ENCODE measurements around the gene ST3GAL3. TPM values are rescaled to one million over a fixed set of nuclear protein-coding genes. Genes with fewer than 3 reads are reported as not detected.

ST3GAL3 gene
- total and polyA plus RNA-seq, 2 of the 13 experiments (the other 11 are each of a cell fraction or from before 2014, with no cell fraction given): 5.1 to 8.1 TPM

DNA sequence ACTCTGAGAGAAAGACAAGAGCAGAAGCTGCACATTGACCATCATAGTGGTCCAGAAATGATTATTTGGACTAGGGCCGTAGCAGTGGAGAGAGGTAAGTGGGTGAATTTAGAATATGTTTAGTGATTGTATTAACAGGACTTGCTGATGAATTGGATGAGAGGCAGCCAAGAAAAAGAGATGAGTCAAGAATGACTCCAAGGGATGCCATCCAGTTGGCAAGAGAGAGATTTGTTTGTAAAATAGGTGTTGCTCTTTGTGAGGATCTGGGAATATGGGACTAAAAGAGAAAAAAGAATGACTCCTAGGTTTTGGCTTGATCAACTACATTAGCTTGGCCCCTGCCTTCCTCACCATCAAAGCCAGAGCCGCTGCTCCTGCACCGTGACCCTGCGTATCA lies 172.1 kb downstream of the ST3GAL3 start:
- Histone ChIP-seq H4K20me1 (ENCODE audit: insufficient read depth, low read length) (no peaks in the 10 kb centered on the region), H3K27ac (ENCODE audit: extremely low read length, insufficient read depth, low read length) (no peak overlapping the region), H3K9me3 (ENCODE audit: low read length) (no peaks in the 10 kb centered on the region), H3K4me1 (ENCODE audit: insufficient read depth, low read length) (no peaks in the 10 kb centered on the region; the same call in 1 of the 2 replicates), H2AFZ (ENCODE audit: low read length) (no peak overlapping the region), H3K36me3 (replicated peaks in 1 of 2; ENCODE audit: control insufficient read depth in 1 of 2, insufficient read depth in 2 of 2, low read length in 2 of 2) (peaks cover 0 to 2% of the 10 kb centered on the region in 2 experiments; a peak in 1 of 5 replicates), H3K4me2 (ENCODE audit: low read depth, low read length) (no peak overlapping the region), H3K27me3 (ENCODE audit: control insufficient read depth in 1 of 2, insufficient read depth in 2 of 2, low read length in 2 of 2) (no peaks in the 10 kb centered on the region), H3K79me2 (ENCODE audit: insufficient read depth, low read length) (no peaks in the 10 kb centered on the region), H3K4me3 (replicated peaks in 1 of 3; ENCODE audit: insufficient read depth in 1 of 3, low read depth in 2 of 3, low read length in 3 of 3) (no peak overlapping the region), H3K9ac (ENCODE audit: insufficient read depth, low read depth, low read length) (no peak overlapping the region)
- ChIA-PET POLR2A (no interaction called here), CTCF (ENCODE audit: low intra/inter-chr PET ratio, low total read pairs) (no interaction called here)
- in situ Hi-C loops (cut with HindIII; ENCODE audit: extremely low pct_ligation_motif_present, low pct_unique_long_range_greater_than_20kb): no loop called here
- 98% methylated on average over 4 of the region's 4 CpGs for WGBS (ENCODE audit: low lambda C conversion rate)
- FAIRE-seq (no peak), ATAC-seq (no peak), DNase-seq (ENCODE audit: low spot score) (no peak)
- no TSS peak for BruUV-seq (replicated peaks)
- intact Hi-C loops (cut with micrococcal nuclease; ENCODE audit: unreplicated experiment): no loop called here
- TF ChIP-seq, protein P1, sequence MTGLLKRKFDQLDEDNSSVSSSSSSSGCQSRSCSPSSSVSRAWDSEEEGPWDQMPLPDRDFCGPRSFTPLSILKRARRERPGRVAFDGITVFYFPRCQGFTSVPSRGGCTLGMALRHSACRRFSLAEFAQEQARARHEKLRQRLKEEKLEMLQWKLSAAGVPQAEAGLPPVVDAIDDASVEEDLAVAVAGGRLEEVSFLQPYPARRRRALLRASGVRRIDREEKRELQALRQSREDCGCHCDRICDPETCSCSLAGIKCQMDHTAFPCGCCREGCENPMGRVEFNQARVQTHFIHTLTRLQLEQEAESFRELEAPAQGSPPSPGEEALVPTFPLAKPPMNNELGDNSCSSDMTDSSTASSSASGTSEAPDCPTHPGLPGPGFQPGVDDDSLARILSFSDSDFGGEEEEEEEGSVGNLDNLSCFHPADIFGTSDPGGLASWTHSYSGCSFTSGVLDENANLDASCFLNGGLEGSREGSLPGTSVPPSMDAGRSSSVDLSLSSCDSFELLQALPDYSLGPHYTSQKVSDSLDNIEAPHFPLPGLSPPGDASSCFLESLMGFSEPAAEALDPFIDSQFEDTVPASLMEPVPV (CRISPR knock-in tag; IDR thresholded peaks at IDR 0.05): no peak
- TF ChIP-seq, protein P2, sequence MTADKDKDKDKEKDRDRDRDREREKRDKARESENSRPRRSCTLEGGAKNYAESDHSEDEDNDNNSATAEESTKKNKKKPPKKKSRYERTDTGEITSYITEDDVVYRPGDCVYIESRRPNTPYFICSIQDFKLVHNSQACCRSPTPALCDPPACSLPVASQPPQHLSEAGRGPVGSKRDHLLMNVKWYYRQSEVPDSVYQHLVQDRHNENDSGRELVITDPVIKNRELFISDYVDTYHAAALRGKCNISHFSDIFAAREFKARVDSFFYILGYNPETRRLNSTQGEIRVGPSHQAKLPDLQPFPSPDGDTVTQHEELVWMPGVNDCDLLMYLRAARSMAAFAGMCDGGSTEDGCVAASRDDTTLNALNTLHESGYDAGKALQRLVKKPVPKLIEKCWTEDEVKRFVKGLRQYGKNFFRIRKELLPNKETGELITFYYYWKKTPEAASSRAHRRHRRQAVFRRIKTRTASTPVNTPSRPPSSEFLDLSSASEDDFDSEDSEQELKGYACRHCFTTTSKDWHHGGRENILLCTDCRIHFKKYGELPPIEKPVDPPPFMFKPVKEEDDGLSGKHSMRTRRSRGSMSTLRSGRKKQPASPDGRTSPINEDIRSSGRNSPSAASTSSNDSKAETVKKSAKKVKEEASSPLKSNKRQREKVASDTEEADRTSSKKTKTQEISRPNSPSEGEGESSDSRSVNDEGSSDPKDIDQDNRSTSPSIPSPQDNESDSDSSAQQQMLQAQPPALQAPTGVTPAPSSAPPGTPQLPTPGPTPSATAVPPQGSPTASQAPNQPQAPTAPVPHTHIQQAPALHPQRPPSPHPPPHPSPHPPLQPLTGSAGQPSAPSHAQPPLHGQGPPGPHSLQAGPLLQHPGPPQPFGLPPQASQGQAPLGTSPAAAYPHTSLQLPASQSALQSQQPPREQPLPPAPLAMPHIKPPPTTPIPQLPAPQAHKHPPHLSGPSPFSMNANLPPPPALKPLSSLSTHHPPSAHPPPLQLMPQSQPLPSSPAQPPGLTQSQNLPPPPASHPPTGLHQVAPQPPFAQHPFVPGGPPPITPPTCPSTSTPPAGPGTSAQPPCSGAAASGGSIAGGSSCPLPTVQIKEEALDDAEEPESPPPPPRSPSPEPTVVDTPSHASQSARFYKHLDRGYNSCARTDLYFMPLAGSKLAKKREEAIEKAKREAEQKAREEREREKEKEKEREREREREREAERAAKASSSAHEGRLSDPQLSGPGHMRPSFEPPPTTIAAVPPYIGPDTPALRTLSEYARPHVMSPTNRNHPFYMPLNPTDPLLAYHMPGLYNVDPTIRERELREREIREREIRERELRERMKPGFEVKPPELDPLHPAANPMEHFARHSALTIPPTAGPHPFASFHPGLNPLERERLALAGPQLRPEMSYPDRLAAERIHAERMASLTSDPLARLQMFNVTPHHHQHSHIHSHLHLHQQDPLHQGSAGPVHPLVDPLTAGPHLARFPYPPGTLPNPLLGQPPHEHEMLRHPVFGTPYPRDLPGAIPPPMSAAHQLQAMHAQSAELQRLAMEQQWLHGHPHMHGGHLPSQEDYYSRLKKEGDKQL (CRISPR knock-in tag; IDR thresholded peaks at IDR 0.05; ENCODE audit: low read depth): no peak
- TF ChIP-seq TEAD2 (CRISPR knock-in tag; IDR thresholded peaks at IDR 0.05) (no peak), ZNF549 (CRISPR knock-in tag; IDR thresholded peaks at IDR 0.05) (no peak), FOXP1 (IDR thresholded peaks at IDR 0.05) (no peak), FOXP1 (CRISPR knock-in tag; IDR thresholded peaks at IDR 0.05) (no peak), NKX3-1 (CRISPR knock-in tag; IDR thresholded peaks at IDR 0.05) (no peak), ZNF317 (CRISPR knock-in tag; IDR thresholded peaks at IDR 0.05) (no peak), KDM5B (CRISPR knock-in tag; IDR thresholded peaks at IDR 0.05; ENCODE audit: borderline replicate concordance) (no peak), NPAS2 (CRISPR knock-in tag; IDR thresholded peaks at IDR 0.05; ENCODE audit: borderline replicate concordance) (no peak), KLF13 (CRISPR knock-in tag; IDR thresholded peaks at IDR 0.05) (no peak), EED (CRISPR knock-in tag; IDR thresholded peaks at IDR 0.05) (no peak), ATF7-NPFF (CRISPR knock-in tag; IDR thresholded peaks at IDR 0.05; ENCODE audit: low read depth) (no peak), ZNF256 (CRISPR knock-in tag; conservative IDR thresholded peaks at IDR 0.05) (no peak), ZNF296 (CRISPR knock-in tag; conservative IDR thresholded peaks at IDR 0.05) (no peak), POLR2G (IDR thresholded peaks at IDR 0.05; ENCODE audit: low read depth, low read length) (no peak), ZNF614 (CRISPR knock-in tag; IDR thresholded peaks at IDR 0.05; ENCODE audit: borderline replicate concordance) (no peak)
- TF ChIP-seq, protein P3, sequence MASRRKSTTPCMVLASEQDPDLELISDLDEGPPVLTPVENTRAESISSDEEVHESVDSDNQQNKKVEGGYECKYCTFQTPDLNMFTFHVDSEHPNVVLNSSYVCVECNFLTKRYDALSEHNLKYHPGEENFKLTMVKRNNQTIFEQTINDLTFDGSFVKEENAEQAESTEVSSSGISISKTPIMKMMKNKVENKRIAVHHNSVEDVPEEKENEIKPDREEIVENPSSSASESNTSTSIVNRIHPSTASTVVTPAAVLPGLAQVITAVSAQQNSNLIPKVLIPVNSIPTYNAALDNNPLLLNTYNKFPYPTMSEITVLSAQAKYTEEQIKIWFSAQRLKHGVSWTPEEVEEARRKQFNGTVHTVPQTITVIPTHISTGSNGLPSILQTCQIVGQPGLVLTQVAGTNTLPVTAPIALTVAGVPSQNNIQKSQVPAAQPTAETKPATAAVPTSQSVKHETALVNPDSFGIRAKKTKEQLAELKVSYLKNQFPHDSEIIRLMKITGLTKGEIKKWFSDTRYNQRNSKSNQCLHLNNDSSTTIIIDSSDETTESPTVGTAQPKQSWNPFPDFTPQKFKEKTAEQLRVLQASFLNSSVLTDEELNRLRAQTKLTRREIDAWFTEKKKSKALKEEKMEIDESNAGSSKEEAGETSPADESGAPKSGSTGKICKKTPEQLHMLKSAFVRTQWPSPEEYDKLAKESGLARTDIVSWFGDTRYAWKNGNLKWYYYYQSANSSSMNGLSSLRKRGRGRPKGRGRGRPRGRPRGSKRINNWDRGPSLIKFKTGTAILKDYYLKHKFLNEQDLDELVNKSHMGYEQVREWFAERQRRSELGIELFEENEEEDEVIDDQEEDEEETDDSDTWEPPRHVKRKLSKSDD (CRISPR knock-in tag; IDR thresholded peaks at IDR 0.05; ENCODE audit: low read depth): no peak

Data from HepG2 (cell line).